ENCODE measurements around the gene OXT.

DNA sequence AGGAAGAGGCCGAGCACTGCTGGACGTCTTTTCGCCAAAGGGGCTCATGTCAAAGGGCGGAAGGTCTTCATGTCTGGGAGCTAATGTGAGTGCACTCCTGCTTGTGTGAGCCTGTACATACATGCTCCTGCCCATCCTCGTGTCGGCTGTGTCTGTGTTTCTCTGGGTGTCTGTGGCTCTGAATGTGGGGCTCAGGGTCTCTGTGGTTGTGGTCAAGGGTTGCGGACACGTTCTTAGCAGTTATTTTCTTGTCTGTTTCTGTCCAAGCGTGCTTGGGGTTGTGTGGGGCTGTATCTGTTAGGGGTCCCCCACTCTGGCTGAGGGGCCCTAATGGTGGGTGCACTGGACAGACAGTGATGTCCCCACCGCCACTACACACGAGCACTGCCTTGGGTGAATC, 10.2 kb downstream of the OXT start:
- TF ChIP-seq, protein P1, sequence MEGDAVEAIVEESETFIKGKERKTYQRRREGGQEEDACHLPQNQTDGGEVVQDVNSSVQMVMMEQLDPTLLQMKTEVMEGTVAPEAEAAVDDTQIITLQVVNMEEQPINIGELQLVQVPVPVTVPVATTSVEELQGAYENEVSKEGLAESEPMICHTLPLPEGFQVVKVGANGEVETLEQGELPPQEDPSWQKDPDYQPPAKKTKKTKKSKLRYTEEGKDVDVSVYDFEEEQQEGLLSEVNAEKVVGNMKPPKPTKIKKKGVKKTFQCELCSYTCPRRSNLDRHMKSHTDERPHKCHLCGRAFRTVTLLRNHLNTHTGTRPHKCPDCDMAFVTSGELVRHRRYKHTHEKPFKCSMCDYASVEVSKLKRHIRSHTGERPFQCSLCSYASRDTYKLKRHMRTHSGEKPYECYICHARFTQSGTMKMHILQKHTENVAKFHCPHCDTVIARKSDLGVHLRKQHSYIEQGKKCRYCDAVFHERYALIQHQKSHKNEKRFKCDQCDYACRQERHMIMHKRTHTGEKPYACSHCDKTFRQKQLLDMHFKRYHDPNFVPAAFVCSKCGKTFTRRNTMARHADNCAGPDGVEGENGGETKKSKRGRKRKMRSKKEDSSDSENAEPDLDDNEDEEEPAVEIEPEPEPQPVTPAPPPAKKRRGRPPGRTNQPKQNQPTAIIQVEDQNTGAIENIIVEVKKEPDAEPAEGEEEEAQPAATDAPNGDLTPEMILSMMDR (IDR thresholded peaks at IDR 0.05; ENCODE audit: insufficient read depth, low read length): no peak
- TF ChIP-seq POLR2AphosphoS5 (IDR thresholded peaks at IDR 0.05; ENCODE audit: low read depth) (no peak), GABPA (IDR thresholded peaks at IDR 0.05; ENCODE audit: low read depth) (no peak), REST (IDR thresholded peaks at IDR 0.05; ENCODE audit: insufficient replicate concordance, low read depth) (no peak), SPI1 (IDR thresholded peaks at IDR 0.05; ENCODE audit: borderline replicate concordance, low read depth) (no peak)
